Central memory CD4-positive, alpha-beta T cell (primary cell): Measurements from ENCODE around the gene SND1.

Source experiments
- DNase-seq: peaks from one replicate; pipeline ENCODE4 v3.0.0; 2022

SND1 gene

DNA sequence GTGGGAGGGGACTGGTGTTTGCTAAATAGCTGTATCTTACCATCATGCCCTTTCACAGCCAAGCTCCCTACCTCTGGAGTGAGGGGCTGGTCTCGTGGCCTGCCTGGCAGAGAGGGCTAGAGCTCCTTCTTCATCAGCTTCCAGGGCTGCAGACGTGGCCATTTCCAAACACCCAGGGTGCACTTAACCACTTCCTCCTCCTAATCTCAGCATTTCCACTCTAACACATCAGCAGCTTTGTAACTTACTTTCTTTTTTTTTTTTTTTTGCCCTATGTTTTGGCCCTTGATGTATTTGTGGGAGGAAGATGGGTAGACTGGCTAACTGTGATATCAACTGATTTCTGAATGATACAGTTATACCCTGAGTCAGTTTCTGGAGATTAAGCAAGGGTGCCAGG is 351.8 kb downstream of the SND1 start:
- peak; percentile 5 for DNase-seq

DNA sequence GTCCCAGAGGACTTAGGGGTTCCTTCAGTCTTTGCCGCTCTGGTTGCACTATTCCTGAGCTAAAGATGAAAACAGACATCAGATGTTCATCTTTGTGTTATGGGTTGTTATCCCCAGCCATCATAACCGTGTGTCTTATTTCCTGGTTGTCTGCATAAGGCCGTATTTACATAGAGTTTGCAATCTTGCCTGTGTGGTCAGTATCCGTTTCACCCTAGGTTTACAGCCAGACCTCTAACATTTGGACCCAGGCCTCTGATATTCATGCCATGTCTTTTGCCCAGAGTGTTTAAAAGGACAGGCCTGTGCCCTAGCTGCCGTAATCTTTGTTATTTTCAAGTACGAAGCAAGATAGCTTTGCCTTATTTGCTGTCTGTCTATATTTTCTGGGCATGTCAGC is 352.6 kb downstream of the SND1 start:
- no peak for DNase-seq

DNA sequence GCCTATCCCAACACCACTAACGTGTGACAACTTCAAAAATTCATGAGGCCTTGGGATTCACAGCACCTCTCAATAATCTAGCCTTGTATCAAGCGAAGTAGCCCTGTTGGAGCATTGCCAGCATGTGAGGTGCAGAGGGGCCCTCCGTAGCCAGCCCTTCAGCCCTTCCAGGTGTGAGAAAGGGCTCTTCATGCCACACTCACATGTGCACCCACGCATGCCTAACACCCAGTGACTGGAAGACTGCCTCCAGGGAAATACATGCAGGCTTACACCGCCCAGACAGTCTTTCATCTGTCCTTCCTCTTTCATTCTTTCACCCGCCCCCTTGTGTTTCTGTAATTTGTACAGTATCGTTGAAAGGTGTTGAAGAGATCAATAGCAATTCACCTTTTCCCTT is 353.1 kb downstream of the SND1 start:
- no peak for DNase-seq

DNA sequence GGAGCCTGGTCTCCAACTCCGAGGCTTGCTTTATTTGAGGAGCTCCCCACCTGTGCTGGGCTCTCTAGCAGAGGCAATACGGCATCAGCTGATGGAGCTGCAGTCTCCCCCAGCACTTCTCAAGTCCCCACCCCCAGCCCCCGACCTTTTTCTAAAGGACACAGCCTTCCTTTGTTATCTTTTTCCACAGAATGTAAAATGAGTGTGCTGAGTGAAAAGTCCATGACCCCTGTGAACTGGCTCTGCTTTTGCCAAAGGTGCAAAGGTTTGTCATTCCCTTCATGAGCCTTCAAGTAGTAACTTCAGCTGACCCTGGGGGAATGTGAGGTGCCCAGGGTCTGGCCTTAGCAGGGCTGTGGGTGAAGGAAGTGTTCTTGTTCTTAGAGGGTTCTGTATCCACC is 353.8 kb downstream of the SND1 start:
- no peak for DNase-seq

DNA sequence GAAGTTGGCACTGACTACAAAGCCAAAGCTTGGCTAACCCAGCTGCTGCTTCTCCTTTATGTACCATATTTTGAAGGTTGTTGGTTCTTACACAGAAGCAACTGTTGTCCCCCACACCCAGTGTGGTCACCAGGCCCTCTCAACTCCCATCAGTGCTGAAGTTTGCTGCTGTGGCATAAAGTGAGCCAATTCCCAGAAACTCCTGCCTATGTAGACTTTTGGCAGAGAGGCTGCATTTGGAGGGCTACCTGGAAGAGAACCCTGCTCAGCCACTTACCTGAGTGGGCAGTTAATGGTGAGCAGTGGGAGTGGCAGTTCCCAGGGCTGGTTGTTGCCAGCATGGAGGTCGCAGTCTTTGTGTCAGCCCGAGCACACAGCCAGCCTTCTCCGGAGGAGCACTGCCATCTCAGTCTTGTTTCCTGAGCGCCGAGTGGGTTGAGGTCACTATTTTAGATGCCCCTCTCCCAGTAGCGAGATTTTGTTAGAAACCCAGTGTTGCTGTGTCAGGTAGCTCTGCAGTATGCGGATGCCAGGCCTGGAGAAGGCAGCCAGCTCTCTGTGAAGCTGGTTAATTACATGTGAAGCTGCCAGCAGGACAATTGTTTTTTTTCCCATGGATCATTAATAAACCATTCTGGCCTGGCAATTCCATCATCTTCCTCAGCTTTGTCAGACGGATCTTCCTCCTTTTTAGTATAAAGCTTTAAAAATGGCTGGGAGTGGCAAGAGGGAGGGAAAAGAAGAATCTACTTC is 354.7 kb downstream of the SND1 start:
- no peak for DNase-seq

DNA sequence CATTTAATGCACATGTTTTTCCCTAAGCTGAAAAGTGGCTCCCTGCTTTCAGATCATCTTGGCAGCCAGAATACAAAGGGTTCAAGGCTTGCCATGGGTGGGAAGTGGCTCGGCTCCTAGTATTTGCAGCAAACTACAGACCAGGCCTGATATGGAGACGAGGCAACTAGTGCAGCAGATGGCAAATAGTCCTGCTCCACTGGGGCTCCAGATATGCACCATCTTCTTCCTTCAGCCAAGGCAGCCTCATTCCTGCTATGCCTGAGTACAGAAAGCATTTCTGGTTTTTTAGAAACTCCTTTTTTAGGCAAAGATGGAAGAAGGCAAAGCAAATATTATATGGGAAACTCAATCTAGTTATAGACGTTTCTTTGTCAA is 355.3 kb downstream of the SND1 start:
- no peak for DNase-seq

DNA sequence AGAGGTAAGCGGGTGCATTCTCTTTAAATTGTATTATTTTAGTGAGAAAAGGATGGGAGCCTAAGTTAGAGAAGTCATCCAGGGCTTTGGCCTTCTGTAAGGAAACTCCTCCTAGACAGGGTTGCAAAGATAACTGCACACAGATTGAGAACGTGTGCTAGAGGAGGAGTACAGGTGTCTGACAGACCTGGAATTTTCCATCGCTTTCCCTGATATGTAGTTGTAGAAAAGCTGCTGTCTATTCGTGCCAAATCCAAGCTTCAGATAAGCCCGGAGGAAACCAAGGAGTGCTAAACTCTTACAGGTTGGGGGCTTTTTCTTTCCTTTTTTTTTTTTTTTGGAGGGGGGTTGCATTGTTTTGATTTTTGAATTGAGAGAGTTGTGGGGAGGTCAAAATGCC is 356.1 kb downstream of the SND1 start:
- no peak for DNase-seq

DNA sequence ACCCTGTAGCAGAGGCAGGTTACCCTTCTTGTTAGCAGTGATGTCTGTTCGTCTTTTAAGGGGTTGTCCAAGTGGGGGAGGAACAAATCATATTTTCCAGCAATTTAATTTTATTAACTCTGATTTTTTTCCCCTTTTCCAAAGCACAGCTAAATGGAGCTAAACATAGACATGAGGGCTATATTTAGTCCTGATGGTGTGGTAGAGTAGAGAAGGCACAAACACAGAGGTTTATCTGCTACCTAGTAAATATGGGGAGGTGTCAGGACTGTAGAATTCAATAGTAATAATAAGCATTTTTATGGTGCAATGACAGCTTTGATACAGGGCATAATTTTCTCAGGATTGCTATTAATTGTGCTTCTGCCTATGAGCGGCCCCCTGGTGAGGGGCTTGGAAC is 356.8 kb downstream of the SND1 start:
- DNase-seq = no peak

DNA sequence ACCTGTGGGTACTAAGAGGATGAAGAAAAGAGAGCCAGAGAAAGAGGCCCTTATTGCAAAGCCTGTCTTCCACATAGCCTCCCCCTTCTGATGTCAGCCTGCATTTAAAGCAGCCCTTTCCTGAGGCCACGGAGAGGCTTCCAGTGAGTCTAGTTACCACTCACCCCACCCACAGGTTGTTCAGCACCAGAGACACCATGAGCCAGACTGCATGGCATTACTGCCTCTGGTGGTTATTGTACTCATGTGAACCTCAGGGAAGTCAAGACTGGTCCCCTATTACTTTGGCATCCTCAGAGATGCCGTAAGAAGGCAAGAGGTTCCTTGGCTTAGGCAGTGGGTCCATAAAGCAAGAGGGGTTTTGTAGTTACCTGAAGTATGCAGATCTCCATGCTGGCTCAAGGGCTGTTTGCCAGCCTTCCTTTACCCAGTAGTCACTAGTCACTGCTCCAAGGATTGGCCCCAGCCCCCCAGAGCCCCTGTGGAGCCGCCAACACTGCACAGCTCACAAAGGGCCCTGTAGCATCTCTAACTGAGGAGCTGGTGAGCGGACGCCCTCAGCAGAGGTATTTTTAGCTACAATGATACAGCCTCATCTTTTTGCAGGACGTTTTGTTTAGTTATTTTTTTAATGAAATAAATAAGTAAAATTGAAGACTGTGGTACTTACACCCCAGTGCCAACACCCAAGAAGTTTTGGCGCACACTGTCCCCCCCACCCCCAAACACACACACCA is 358.6 kb downstream of the SND1 start:
- DNase-seq = no peak

DNA sequence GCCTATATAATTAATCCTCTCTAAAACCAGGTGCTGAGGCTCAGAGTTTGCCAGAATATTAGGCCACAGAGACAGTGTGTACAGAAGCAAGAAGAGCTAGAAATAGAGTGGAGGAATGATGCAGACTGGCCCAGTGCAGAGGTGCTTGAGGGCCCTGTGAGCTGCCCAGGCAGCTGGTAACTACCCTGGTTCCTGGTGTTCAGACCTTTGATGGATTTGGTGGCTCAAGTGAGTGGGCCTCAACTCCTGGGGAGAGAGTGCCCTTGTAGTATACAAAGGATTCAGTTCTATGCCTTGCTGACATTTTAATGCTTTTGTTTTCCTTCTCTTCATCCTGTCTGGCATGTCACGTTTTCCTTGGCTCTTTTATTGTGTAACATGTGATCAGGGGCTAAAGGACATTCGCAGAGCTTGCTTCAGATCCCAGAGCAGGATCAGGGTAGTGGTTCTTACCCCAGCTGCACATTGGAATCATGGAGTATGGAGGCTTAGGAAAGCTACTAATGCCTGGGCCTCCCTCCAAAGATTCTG is 359.2 kb downstream of the SND1 start:
- no peak for DNase-seq

DNA sequence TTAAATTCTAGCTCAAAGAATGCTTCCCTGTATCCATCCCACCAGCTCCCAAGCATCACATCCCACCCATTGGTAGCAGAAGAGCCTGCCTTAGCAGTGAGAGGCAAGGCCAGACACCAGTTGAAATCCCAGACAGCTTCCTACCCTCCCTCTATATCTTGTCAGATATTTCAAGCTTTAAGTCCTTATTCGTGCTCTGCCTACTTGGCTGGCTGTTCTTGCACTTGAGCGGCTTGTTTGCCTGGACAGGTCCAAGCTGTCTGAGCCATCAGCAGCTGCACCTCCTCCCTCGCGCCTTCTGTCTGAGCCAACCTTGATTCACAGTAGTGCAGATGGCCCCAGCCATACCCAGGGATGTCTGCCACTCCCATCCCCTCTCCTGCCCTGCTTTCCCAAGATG is 362.8 kb downstream of the SND1 start:
- no peak for DNase-seq

DNA sequence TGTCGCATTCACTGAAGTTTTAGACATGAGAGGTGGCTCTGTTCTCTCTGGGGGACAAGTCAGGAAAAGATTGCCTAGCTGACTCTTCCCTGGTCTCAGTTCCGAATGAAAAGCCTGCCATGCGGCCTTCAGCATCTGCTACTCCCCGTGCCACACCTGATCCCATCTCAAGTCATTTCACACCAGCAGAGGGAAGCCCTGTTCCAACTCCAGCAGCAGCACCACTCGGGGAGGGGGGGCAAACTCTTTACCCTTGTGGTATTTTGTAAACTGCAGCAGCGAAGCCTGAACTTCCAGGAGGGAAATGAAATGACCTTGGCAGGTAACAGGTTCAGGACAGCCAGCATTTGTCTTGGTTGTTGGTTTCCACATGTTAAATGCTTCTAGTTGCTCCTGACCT is 365.5 kb downstream of the SND1 start:
- DNase-seq = no peak

DNA sequence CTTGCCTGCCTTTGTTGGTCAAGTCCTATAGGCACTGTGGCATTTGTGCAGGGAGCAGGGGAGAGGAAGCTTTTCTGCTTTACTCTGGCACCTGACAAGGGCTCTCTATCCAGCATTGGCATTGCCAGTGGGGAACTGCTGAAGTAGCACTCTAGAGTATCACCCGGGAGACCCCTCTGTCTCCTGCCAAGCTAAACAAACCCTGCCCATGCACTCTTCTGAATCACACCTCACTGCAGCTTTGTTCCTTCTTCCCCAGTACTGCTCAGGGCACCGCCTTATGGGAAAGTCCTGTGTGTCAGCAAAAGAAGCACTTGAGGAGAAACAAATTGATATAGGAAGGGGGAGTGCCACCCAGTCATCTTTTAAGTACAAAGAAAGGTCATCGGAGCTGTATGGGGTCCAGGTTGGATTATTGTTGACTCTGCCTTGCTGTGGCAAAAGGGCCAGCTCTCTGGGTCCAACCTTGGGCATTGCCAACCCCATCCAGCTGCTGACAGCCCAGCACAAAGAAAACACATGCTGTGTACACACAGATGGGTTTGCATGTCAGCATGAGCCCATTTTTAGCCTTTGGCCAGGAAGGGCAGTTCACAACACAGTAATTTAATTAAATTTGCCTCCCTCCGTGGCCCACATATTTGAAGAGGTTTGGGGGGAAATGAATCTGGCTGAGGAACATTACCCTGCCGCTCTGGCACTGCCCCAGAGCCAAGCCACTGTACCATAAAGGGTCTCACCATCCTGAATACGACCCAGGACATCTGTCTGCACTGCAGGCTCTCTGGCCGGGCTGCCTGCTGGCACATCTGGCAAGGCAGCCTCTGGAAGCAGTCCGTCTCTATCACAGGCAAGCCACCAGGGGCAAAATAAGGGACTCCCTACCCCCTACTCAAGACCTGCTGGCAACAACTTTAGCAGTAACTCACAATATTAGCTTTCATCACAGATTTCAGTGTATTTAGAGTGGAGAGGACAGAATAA is 366.2 kb downstream of the SND1 start:
- DNase-seq = no peak

DNA sequence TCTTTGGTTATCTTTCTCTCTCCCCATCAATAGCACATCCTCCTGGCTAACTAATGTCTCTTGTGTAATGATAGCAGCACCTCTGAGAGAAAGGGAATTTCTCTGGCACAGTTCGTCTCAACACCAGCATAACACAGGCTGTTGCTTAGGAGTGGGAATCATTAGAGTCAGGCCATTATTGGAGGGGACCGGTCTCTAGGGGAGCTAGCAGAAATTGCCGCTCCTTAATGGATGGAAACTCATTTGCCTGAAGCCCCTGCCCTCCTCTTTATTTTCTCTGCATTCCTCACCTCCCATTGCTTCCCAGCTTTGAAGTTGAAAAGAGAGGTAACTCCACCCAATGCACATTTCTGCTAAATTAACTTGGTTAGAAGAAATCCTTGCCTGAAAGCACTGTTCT is 367.3 kb downstream of the SND1 start:
- DNase-seq = no peak

DNA sequence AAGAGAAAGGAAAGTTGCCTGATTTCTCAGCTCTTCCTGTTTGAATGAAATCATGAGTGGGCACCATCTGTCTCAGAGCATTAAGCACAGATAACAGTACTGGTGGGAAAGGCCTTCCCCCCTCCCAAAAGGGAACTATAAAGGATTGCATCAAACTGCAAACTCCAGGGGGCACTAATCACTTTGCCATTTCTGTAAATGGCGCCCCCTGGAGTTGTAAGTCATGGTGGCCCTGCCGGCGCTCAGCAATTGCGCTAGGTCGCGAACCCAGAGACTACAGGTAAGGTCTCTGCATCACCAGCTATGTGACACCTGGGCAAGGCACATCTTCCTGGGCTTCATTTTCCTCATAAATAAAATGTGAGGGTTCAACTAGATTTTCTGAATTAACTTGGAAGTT is 368.2 kb downstream of the SND1 start:
- DNase-seq = no peak

DNA sequence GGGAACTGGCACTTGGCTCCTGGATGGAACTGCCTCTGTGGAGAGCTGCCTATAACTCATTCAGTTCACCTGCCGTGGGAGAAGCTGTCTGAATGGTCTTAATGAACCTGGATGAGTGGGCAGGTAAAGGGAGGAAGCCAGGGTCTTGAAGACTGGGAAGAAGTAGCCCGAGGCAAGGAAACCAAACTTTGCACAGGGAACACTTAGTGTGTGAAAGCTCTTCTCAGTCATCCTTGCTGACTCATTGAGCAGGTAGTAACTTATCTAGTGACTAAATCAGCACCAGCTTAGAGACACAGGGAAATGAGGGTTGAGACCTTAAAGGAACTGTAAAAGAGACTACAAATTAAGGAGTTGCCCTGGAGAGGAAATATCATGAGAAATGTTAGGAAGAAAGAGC is 369.4 kb downstream of the SND1 start:
- DNase-seq = no peak

DNA sequence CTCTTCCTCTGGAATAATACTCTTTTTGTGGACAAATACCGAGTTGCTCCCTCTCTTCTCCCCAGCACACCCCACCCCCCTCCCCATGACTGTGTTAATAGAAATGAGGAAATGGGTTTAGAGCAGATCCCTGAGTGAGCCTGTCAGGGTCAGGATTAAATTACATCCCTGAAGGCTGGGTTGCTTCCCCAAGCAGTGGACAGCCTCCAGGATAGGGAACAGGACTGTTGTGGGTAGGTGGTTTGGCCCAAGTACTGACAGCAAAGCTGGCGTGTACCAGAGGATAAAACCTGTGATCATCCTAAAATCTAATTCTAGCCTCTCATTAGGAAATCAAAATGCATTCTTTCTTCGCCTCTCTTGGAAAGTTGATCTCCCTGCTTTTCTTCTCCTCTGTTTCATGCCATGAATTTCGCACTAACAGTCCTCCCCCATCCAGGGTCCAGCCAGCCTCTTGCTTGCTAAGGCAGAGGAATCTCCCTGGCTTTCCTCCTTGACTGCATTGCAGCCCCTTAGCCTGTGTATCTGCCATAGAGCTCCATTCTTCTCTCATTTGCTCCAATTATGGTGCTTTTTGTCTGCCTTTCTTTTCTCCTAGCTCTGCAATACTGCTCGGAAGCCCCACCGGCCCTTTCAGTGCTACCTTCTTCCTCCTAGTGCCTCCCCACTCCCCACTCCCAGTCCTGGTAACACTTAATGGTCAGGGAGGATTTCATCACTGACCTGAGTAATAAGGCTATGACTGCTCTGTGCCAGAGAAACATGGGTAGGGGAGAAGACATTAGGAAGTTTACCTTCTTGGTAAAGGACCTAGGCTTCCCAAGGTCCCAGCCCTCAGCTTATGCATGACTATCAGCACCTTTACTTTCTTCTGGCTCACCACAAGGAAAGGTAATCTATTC is 370.9 kb downstream of the SND1 start:
- no peak for DNase-seq

DNA sequence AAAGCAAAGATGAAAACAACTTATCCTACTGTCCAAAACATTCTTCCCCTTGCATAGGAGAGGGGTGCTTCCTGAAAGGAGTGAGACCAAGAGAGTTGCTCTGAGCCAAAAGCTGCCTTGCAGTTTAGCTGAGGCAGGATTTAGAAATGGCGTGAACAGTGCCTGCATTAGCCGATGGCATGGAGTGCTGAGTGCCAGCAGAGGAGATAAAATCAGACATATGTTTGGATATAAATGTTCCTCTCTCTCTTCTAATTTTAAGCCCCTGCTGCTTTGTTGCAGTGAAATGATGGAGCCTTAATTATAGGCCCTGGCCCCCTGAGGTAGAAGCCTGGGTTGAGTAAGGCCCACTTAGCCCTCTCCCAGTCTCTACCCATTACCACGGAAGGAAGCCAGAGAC is 372.2 kb downstream of the SND1 start:
- no peak for DNase-seq

DNA sequence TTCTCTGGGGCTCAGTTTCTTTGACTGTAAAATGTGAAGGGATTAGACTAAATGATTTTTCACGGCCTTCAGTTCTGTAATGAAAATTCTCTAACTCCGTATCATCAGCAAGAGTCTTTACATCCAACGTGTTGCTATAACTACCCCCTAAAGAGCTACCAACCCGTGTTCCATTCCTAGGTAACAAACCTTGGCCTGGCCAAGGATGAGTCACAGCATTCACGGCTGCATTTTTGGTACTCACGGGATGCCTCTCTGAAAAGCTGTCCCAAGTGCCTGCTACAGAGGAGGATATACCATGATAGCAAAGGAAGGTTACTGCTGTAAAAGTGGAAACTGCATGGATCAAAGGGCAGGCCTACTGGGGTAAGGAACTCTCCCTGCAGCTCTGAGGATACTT is 373.4 kb downstream of the SND1 start:
- DNase-seq = no peak

DNA sequence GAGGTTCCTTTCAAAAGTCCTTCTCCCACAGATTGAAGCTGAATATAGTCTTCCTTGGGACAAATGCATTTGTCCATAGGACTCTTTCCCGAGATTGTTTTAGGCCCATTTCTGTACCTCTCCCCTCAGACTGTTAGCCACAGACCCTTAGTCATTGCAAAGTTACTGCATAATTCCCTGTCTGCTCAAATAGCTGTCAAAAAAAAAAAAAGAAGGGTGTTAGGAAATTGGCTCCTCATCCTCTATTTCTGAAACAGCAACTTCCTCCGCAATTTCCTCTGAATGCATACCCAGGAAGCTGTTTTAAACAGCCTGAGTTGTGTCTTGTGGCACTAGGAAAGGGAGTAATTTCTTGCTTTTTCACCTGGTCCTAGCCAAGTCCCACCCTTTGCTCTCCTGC is 373.8 kb downstream of the SND1 start:
- DNase-seq = no peak

DNA sequence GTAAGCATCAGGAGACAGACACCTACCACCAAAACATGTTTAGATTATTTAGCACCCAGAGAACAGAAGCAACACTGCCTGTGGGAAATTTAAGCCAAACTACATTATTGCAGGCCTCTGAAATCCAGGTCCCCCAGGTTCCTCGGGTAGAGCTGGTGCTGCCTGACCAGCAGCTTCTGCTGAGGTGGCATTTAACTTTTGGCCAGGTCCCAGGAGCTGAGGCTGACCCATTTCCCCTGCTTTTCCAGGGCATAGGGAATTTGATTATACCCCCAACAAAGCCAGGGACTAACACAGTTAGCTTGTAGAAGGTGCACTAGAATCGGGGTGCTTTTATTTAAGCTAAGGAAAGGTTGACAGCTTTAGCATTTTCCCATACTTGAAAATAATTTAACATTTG is 374.6 kb downstream of the SND1 start:
- no peak for DNase-seq

DNA sequence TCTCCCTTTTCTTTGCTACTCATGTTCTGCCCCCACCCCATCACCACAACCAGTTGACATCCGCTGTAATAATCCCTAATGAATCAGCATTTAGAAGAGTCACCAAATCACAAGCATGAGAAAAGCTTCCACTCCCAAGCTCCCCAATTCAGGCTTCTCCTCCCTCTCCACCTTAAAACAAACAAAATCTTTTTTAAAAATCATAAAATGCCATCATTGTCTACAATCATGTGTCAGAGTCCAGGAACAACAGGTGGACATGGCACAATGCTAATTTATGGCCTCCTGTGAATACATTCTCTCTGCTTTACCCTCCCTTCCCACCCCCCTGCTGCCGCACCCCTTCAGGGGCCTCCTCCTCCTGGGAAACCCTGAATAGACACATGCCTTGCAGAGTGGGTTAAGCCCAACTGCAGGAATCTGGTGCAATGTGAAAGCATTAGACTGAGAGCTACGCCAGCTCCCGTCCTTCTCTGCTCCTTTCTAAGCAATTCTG is 375.5 kb downstream of the SND1 start:
- no peak for DNase-seq
